Activated CD8-positive, alpha-beta memory T cell treated with anti-CD3 and anti-CD28 coated beads, Interleukin-2, amount 50 U/mL, for 24 hours (primary cell): ENCODE data around the gene FMNL3.
"Not testable (repeated sequence)": the region's sequence is repeated elsewhere in the genome, so short reads cannot be mapped to it uniquely, and the experiment has no call there.

Source experiments
- DNase-seq: peaks from one replicate; pipeline ENCODE4 v3.0.0-alpha.2; 2020; ENCODE audit errors: extremely low read depth

Gene FMNL3

DNA sequence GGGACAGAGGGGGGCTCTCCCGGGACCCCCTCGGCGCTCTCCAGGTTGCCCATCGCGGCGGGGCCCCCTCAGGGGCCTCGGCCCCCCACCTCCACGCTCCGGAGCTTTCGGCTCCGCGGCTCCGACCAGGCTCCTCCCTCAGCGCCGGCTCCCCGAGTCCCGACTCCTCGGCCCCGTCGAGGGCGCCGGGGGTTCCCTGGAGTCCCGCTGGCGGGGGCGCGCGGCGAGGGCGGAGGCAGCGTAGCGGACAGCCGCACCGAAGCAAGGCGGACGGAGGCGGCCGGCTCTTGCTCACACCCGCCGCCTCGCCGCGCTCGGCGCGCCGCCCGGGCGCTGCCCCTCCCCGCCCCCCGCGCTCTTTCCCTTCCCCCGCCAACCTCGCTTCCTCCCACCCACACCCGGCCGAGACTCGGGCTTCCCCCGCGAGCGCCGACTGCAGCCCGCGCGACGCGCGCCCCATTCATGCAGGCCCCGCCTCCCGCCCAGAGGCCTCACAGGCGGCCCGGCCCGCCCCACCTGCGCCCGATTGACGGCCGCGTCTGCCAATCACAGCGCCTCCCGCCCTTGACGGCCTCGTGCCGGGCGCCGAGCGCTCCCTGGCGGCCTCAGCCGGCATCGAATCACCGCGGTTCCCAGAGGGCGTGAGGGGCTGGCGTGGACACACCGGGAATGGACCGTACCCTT lies at the start of gene FMNL3:
FMNL3 (minus strand) TSS at position 278 of the 684 bp plus-strand sequence; CDS start at position 53, 225 bp downstream.
- DNase-seq = peak; percentile 94

GRCh38 chr12:49750996-49751393 lies 43.8 kb upstream of the FMNL3 start:
- DNase-seq = no peak

DNA sequence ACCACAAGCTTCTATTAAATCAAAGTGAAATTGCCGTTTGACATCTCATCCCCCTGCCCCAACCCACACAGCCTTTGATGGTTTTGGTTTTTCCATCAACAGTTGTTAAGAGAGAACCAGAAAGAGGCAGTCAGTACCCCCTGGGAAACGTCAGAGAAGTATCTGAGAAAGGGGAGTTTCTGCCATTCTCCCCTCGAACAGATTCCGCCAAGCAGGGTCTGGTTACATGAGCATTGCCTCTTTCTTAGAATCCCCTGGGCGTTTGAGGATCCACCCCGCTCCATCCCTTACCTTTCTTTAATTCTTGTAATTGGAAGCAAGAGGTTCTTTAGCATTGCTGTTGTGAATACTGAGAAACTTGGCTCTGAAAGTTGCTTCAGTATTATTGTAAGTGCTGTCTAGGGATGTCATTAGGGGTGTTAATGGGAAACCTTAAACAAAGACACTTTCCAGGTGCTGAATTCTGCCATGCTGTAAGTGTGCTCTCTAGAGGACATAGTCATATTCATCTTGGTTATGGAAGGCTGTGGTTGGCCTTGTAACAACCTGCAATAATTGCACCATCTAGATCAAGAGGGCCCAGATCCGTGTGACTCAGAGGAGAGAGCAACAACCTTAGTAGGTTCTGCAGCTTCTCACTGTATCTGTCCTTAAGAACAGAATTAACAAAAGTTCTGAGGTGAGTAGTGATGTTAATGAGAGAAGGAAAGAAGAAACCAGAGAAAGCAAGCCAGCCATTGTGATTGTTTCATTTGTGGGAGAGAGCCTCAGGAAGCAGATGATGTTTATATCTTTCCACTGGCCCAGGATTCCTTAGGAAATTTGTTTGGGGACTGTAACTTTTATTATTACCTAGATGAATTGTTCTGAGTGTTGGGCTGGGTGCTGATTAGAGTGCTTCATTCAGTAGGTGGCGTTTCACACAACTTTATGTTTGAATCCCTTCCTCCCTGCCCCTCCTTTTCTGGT lies 43.1 kb upstream of the FMNL3 start:
- peak; percentile 24 for DNase-seq

GRCh38 chr12:49748800-49749199 lies 41.6 kb upstream of the FMNL3 start:
- DNase-seq = no peak

GRCh38 chr12:49748306-49748705 lies 41.1 kb upstream of the FMNL3 start:
- no peak for DNase-seq

DNA sequence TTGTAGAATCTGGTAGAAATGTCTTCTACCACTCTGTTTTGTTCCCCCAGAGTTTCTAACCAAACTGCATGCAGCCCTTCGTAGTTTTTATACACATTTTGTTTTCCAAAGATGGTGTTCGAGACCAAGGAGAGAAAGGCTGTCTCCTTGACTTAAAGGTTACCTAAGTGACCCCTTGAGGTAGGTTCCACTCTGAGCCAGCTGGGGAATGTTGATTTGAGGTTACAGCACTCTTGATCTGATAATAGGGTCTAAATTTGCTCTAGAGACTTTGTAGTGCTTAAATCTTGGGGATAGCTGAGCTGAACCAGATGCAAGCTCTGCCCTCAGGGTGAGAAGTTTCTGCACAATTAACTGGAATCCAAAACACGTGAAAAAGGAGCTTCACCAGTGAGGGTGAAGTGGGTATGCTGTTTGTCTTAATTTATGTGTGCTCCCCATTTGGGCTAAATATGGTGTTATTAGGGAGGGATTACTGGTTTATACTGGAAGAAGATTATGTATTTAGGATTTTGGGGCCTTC lies 37.2 kb upstream of the FMNL3 start:
- no peak for DNase-seq

DNA sequence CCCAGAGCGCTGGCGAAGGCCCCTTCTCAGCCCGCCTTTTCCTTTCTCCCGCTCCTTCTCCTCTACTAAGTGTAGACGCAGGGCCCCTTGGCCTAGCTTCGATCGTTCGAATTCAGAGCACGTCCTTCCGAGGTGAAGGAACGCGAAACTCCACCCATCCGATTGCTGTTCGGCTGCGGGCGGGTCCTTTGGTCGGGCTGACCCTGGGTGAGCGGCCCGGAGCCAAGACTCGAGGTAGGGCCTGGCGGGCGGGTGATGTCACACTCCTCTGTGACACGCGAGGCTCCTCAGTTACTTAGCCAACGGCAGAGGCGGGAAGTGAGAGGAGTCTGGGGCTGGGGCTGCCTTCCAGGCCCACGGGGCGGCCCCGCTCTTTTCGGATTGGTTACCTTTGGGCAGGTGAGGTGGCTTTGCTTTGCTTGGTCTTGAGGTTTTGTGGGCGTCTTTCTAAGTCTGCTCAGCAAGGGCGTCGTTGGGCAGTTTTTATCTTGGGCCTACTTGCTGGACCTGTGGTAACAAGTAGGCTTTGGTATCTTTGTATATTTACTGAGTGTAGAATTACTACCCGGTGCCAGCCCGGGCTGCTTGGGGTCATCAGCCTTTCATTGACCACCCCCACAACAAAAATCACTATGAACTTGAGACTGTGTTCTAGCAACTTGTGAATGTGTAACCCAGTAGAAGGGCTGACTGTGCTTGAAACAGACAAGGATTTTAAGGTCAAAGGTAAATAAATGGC lies 34.8 kb upstream of the FMNL3 start:
- peak; percentile 75 for DNase-seq

DNA sequence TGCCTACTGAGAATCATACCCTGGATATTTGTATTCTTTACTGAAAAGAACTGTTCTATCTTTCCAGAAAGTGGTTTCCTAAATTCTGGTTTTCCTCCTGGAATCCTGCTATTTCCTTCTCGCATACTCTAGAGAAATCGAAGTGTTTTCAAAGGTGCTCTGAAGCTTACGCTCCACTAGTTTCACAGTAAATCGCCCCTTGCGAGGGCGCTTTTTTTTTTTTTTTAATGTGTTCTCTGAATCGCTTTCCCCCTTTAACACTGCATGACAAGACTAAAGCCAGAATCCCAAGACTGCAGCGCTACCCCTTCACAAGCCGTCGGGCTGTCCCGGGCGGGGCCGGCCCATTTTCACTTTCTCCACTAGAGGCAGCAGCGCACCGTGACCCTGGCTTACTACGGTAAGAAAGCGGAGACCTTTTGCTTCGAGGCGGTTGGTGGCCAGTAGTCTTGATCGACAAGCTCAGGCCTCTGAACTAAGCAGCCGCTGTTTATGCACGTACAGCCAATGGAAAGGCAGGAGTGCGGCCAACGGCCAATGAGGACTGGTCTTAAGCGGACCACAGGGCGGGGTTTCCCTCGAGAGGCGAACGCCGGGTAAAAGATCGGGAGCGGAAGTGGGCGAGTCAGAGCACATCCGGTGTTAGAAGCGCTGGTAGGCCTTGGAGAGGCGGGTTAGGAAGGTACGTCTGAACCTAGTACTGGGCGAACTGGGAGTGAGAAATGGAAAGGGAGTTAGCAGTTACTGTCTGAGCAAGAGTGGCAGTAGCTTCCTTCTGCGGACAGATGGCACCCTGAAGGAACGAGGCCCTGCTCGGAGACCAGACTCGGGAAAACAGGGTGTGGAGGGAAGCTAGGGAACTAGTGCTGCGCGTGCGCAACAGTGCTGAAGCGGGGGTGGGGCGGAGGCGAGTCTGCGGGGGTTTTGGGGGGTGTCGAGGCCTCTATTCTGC lies 34.0 kb upstream of the FMNL3 start, which contains the start of gene TMBIM6:
TMBIM6 (plus strand) TSS at position 628 of the 952 bp plus-strand sequence. CDS start 10,937 bp downstream, outside the sequence.
- peak; percentile 99 for DNase-seq

DNA sequence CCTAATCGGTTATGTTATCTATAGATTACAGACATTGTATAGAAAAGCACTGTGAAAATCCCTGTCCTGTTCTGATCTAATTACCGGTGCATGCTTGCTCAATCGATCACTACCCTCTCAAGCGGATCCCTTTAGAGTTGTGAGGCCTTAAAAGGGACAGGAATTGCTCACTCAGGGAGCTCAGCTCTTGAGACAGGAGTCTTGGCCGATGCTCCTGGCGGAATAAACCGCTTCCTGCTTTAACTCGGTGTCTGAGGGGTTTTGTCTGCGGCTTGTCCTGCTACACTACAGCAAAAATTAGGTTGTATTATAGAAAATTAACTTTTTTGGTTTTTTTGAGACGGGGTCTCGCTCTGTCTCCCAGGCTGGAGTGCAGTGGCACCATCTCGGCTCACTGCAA lies 33.1 kb upstream of the FMNL3 start:
- not testable (repeated sequence) for DNase-seq

GRCh38 chr12:49738721-49739120 lies 31.5 kb upstream of the FMNL3 start:
- DNase-seq = not testable (repeated sequence)

- DNase-seq = not testable (repeated sequence)
Observed at GRCh38 chr12:49734900-49735299, 27.7 kb upstream of the FMNL3 start.

DNA sequence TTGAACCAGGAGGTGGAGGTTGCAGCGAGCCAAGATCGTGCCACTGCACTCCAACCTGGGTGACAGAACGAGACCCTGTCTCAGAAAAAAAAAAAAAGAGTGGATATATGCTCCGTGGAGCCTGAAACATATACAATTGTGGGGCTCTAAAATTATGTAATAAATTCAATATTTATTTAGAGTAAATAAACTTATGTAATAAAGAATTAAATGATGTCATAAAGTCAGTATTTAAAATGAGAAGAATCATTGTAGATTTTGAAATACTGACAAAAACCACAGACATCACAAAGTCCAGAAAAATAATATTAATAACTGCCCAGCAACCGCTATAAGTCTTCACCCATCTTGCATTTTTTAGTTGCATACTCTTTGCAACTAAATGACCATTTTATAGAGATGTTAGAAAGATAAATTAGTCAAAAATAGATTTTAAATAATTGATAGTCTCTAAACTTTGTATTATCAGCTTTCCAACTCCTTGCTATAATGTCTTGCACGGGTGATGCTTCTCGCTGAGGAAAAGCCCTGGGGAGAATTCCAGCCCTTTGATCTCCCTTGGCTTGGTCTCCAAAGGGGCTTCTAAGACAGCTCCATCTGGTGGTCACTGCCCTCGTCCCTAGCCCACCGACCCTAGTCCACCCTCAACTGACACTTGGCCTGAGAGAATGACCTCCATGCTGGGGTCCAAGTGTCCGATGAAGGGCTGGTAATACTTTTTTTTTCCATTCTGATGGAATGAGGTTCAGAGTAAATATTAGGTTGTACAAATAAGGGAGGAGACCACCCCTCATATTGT lies 26.2 kb upstream of the FMNL3 start:
- DNase-seq = no peak

- no peak for DNase-seq
Observed at GRCh38 chr12:49730568-49731101, 23.4 kb upstream of the FMNL3 start.

DNA sequence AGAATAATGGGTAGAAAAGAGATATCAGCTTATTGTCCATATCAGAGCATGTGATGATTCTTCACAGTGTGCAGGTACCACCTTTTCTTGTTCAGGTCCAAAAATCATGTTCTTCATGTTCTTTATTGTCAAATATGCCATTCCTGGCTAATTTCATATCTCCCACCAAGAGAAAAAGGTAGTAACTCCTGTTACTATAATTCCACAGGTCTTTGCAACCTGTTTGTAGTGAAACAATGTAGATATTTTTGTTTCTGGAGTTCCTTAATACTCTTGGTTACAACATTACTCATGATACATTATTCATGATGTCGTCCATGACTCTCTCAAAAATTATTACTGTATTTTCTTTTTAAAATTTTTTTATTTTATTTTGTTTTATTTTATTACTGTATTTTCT lies 22.8 kb upstream of the FMNL3 start:
- no peak for DNase-seq

DNA sequence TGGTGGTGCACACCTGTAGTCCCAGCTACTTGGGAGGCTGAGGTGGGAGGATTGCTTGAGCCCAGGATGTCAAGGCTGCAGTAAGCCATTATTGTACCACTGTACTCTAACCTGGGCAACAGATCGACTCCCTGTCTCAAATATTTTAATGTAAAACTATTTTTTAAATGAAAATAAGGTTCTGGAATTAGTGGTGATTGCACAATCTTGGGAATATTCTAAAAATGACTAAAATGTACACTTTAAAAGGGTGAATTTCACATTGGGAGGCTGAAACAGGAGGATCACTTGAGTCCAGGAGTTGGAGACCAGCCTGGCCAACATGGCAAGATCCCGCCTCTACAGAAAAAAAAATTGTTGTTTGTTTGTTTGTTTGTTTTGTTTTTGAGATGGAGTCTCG lies 21.2 kb upstream of the FMNL3 start:
- no peak for DNase-seq

GRCh38 chr12:49721355-49721754 lies 14.2 kb upstream of the FMNL3 start:
- DNase-seq = not testable (repeated sequence)

GRCh38 chr12:49720214-49720613 lies 13.0 kb upstream of the FMNL3 start:
- DNase-seq = no peak

DNA sequence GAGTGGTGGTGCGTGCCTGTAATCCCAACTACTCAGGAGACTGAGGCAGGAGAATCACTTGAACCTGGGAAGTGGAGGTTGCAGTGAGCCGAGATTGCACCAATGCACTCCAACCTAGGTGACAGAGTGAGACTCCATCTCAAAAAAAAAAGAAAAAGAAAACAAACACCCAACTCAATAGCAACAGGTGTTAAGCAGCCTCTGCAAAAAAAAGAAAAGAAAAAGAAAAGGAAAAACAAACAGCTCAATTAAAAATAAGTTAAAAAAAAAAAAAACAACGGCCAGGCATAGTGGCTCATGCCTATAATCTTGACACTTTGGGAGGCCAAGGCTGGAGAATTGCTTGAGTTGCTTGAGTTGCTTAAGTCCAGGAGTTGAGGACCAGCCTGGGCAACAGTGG lies 10.6 kb upstream of the FMNL3 start:
- DNase-seq = not testable (repeated sequence)

DNA sequence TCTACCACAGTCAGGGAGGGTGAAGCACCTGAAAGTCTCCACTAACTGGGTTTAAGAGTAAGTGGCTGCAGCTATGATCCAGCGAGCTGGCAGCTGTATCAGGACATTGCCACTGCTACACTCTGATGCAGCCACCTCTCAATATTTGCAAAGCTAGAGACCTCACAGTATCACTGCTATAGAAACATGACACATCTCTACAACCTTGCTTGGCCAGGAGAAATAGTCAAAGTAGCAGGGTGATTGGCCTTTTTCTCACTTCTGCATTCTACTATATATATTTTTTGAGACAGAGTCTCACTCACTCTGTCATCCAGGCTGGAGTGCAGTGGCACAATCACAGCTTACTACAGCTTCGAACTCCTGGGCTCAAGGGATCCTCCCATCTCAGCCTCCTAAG lies 9.3 kb upstream of the FMNL3 start:
- DNase-seq = no peak
